HG02642 (cell line): Measurements from ENCODE around the gene CLK3.
"Not testable (repeated sequence)": the region's sequence is repeated elsewhere in the genome, so short reads cannot be mapped to it uniquely, and the experiment has no call there.

ENCODE experiments used
- ATAC-seq: cut with Tn5 transposase; IDR thresholded peaks from one replicate; pipeline ENCODE4 v1.9.1; 2021; ENCODE audit warnings: mild to moderate bottlenecking; ENCODE audit not compliant: unreplicated experiment, poor library complexity

Gene CLK3

DNA sequence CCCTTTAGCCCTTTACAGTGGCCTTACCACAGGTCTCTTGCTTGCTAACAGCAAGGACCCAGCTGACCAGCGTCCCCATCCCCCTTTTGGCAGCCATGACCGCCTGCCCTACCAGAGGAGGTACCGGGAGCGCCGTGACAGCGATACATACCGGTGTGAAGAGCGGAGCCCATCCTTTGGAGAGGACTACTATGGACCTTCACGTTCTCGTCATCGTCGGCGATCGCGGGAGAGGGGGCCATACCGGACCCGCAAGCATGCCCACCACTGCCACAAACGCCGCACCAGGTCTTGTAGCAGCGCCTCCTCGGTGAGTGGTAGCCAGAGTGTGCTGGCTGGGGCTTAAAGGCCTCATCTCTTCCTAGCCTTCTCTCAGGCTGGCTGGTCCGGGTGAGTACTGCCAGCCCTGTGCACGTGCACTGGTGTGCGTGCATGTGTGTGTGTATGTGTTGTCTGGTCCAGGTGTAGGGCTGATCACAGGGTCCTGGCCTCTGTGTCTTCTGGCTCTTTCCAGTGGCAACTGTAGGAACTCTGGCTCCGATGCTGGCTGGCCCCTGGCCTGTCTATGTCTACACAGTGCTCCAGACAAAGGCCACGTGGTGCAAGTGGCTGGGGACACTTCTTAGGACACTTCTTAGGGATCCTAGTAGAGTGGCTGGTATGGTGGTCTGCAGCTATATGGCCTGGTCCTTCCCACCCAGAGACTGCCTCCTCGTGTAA lies 4.4 kb downstream of the CLK3 start:
- no peak for ATAC-seq

DNA sequence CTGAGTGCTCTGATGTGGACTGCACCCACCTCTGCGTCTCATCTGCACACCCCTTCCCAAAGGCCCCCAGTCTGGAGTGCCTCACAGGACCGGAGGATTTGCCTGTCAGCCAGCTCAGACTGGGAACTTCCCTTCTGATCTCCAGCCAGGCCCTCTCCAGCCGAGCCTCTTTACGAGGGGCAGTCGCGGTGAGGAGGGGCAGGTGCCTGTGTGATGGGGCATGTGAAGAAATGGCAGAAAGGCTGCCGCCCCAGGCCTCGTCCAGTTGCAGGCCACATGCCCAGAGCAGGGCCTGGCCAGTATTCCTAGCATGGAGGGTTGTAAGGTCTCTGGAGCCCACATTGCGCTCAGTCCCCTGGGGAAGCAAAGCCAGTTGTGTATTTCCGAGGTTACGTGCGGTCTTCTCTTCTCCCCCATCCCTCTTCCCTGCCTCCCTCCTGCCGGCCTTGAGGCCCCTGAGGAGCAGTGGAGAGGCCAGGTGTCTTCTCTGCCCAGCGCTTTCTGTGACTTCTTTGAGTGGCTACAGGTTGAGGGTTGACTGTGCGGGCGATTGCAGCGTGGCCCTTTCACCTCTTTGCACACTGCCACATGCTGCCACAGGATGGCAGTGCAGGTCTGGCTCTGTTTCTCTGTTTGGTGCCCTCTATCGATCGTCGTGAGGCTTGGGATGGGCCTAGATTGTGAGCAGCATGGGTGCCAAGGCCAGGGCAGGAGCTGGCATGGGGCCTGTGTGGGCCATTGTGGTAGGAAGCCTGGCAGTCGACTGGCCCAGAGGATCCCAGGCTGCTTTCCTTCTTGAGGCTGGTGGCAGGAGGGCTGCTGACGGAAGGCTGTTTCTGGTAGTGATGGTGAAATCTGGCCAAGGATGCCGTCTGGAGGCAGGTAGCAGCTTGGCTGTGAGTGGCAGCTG lies 5.3 kb downstream of the CLK3 start:
- ATAC-seq, result peak; percentile 42

DNA sequence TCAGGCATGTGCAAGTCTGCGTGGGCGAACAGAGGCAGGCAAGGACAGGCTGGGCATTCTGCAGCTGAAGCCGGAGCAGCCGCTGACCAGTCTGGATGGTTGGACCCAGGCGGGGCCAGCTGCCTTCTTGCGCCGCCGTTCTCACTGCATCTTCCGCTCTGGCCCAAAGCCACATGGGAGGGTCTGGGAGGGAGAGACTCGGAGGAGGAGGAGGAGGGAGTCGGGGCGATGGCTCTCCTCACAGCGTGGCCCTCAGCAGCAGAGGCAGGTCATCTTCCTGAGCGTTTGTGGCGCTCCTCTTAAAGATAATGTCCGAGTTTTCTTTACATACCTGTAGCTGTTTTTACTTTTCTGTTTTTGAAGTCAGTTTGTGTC lies 5.9 kb downstream of the CLK3 start:
- ATAC-seq, result no peak

DNA sequence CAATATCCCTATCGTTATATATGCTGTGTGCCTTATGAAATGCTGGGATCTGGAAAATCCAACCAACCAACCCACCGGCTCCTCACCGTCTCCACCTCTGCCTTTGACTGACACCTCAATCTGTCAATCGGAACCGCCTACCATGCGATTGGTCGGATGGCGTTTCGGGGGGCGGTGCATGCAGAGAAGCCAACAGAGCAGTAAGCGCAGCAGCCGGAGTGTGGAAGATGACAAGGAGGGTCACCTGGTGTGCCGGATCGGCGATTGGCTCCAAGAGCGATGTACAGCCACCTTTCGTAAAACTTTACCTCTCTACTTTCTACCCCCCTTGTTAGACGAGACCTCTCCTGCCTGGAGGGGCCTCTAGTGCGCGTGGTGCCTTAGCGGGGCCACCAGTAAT lies 6.3 kb downstream of the CLK3 start:
- ATAC-seq, result no peak

DNA sequence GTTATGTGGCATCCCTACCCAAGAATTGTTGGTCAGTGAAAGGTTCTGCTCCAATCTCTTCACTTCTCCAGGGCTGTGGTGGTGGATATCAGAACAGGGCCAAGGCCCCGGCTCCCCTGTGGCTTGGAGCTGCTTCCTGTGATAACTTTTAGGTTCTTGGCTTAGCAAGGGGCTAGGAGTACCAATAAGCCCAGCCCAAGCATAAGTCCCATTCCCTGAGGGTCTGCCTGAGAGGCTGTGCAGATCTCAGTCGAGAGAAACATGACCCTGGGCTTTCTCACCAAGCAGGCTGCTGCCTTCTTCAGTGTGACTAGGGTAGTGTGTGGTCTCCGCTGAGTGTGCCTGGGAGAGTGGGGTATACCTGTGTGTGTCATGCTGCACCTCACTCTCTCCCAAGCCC lies 7.1 kb downstream of the CLK3 start:
- ATAC-seq, result no peak

DNA sequence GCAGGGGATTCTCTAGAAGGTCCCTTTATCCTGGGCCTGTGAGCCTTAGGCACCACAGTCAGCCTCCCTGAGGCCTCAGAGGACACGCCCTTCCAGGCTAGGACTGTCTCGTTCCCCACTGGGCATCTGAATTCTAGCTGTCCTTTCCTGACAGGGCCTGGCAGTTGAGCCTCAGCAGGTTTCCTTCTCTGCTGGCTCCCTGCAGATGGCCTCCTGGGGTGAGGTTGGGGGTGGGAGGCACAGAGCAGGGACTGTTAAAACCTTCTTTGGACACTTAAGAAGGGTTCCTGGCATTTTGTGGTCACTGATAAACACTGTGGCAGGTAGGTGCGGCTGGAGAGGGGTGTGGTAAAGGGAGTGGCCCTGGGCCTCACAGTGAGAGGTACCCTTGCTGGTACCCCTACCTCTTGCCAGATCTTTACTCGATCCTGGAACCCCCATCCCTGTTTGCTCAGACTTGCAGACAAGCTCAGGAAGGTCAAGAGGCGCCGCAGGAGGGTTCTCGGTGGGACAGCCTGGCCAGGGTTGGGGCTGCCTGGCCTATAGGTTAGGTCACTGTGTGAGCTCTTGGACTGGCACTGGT lies 8.5 kb downstream of the CLK3 start:
- ATAC-seq, result no peak

DNA sequence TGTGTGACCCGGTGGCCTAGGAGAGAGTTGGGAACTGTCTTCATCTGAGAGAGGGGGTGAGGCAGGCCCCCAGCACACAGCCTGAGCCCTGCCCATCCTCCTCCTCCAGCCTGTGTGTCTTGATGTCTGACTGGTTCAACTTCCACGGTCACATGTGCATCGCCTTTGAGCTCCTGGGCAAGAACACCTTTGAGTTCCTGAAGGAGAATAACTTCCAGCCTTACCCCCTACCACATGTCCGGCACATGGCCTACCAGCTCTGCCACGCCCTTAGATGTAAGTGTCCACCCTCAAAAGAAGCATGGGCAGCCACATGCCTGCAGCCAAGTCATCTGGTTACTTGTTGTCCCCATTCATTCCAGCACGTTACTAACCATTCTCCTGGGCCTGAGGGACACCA lies 10.1 kb downstream of the CLK3 start:
- ATAC-seq, result no peak

DNA sequence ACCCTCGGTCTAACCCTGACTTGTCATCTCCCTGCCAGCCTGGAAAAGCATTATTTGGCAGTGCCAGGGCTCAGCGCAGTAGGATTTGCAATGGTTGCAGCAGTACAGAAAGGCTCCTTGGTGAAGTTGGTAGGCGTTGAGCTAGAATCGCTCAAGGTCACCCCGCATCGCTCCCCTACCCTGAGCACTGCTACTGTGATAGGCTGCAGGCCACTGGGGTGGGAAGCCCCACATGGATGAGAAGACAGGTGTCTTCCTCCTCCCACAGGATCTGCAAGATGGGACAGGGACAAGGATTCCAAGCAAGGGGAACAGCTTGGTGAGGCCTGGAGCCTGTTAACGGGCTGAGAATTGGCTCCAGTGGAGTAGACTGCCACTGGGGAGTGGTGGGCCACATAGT lies 10.7 kb downstream of the CLK3 start:
- ATAC-seq, result no peak

DNA sequence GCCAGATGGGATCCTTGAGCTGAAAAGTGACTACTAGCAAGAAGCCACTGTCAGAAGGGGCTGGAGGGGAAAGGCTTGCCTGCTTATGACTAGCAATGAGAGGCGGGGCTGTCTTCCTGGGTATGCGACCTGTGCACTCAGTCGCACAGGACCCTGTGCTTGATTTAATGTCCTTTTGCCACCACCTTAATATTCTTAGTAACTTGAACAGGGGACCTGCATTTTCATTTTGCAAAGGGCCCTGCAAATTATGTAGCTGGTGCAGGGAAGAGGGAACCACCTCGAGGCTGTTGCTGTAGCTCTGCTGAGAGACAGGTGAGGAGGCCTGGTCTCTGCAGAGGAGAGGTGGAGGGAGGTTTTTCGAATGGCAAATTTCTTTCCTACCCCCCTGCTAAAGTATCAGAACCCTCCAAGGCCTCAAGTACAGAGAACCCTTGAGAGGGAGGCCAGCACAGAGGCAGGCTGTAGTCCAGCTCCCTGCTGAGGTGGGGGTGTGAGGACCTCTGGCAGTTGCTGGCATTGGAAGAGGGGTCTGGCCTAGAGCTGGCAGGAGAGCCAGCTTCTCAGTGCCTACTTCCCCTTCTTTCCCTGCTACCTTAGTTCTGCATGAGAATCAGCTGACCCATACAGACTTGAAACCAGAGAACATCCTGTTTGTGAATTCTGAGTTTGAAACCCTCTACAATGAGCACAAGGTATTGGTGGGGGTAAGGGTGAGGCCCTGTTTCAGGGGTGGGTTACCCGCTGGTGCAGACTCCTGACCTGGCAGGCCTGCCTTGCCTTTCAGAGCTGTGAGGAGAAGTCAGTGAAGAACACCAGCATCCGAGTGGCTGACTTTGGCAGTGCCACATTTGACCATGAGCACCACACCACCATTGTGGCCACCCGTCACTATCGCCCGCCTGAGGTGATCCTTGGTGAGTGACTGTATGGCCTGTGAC lies 11.4 kb downstream of the CLK3 start:
- ATAC-seq, result peak; percentile 50

DNA sequence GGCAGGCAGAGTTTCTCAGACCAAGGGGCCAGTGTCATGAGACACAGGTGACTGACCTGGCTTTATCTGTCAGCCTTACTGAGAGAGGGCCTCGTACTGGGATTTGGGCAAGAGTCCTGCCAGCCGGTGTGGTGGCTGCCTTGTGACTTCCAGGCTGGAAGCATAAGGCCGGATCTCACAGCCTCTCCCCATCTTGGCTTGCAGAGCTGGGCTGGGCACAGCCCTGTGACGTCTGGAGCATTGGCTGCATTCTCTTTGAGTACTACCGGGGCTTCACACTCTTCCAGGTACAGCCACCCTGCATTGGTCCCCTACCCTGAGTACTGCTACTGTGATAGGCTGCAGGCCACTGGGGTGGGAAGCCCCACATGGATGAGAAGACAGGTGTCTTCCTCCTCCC lies 12.1 kb downstream of the CLK3 start:
- no peak for ATAC-seq

DNA sequence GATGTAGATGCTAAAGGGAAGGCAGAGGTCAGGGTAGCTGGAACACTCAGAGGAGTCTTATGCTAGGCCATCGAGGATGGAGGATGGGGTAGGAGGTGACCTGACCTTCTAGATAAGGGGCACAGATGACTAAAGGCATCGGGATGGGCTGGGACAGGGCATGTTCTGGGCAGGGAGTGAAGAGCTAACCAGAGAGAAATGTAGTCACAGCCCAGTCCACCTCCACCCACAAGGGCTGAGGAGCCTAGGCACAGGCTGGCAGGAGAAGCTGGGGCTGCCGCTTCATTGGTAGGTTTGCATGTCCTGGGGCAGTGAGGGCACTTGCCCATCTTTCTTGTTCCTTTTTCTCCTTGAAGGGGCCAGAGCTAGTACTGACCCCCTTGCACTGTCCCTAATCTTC lies 12.6 kb downstream of the CLK3 start:
- no peak for ATAC-seq

DNA sequence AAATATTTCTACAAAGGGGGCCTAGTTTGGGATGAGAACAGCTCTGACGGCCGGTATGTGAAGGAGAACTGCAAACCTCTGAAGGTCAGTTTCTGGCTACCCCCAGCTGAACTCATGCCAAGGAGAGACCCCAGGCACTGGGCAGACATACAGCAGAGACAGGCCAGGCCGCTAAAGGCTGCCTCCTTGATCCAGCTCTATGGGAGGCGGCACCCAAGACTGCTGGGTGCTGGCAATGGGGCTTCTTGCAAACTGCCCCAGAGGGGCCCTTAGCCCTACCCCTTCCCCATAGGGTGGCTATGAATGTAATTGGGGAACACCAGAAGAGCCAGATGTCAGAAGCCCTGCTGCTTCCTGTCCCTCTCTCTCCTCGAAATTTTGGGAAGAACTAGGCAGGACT lies 13.3 kb downstream of the CLK3 start:
- ATAC-seq, result no peak

DNA sequence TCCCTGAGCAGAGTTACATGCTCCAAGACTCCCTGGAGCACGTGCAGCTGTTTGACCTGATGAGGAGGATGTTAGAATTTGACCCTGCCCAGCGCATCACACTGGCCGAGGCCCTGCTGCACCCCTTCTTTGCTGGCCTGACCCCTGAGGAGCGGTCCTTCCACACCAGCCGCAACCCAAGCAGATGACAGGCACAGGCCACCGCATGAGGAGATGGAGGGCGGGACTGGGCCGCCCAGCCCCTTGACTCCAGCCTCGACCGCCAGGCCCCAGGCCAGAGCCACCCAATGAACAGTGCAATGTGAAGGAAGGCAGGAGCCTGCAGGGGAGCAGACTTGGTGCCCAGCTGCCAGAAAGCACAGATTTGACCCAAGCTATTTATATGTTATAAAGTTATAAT lies 14.1 kb downstream of the CLK3 start:
- ATAC-seq, result not testable (repeated sequence)

DNA sequence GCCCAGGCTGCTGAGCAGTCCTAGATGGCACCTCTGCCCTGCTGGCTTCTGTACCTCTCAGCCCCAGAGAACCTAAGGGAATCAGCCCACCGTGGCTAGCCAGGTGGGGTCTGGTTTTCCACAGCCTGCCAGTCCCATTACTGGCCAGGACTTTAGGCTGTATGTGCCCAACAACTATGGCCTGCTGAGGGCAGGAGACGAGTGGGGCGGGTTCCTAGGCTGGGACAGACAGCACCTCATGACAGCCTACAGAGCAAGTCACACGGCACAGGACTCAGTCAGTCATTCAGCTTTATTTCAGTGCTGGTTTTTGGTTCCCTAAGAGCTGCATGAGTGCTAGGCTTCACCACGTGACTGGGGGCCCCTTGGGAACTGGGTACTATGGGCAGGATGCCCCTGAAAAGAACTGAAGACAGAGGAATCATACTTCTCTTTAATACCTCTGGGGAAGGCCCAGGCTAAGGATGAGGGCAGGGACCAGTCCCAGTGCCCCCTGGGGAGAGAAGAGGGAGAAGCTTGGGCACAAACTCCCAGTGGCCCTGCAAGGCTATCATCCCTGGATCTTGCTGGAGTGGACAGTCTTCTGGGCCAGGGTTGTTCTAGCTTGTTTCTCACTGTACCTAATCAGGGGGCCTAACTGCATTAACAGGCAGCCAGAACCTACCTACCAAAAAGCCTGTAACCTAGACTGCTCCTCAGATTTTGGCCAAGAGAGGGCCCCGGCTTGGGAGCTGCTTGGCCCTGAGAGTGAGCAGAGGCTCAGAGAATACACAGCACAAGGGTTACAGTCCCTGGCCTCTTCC lies 14.8 kb downstream of the CLK3 start:
- ATAC-seq, result no peak

DNA sequence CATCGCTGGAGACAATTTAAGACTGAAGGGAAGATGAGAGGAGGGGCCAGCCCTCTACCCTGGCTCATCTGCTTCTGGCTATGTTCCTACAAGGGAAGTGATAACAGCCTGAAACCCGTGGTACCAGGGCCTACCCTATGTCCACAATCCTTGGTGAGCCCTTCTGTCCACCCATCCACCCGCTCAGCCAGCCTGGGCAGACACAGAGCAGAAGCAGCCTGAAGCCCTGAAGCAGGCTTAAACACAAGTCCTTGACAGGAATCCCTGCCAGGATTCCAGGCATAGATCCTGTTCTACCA lies 15.4 kb downstream of the CLK3 start:
- no peak for ATAC-seq

DNA sequence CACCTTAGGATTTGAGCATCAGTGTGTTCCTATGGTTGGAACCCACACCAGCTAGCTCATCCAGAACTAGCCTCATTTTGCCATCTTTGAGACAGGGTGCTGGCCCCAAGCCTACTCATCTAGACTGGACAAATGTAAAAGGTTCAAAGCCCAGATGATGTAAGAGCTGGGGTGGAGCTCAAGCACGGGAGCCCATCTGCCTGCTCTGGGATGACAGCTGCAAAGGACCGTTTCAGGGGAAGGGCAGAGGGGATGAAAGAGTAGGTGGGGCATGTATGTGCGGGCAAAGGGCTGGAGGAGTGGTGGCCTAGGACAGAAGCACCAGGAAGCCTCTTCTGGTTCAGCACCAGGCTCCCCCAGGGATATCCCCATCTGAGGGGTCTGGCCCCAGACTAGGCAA lies 15.8 kb downstream of the CLK3 start:
- no peak for ATAC-seq

DNA sequence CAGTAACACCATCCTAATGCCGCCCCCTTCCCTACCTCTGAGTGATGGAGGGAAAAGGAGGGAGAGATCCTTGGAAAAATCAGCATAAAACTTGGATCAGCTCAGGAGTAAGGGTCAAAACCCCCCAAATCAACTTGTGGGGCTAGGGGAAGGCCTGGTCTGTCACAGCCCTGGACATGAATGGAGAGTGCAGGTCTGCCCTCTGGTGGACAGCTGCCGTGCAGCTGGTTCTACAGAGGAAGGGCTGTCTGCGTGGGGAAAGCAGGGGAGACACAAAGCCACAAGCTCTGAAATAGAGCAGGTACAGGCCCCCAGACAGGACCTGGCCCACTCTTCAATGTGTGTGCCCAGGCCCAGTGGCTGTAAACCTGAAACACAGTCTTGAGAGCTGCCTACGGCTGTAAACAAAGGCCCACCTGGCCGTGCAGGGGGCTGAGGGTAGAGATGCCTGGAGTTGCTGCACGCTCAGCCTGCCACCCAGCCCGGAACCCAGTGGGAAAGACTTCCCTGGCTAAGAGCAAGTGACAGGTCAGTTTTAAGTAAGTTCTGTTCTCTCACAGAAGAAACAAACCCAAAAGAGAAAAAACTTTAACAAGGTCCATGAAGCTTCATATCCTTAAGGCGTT lies 16.4 kb downstream of the CLK3 start:
- no peak for ATAC-seq

DNA sequence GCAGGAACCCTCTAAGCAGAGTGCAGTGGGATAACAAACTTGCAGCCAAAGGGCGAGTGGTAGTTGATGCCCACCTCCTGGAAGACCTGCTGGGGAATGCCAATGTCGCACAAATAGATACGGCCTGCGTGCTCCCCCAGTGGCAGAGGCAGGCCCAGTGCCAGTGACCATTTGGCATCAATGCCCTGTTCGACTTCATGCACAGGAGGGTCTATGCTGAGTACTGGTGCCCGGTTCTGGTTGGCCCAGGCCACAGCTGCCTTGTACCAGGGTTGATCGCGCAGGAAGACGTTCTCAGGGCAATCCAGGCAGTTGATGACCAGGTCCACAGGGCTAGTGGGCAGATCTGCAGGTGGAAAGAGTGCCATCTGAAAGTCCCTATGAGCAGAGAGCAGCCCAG lies 17.0 kb downstream of the CLK3 start:
- no peak for ATAC-seq

DNA sequence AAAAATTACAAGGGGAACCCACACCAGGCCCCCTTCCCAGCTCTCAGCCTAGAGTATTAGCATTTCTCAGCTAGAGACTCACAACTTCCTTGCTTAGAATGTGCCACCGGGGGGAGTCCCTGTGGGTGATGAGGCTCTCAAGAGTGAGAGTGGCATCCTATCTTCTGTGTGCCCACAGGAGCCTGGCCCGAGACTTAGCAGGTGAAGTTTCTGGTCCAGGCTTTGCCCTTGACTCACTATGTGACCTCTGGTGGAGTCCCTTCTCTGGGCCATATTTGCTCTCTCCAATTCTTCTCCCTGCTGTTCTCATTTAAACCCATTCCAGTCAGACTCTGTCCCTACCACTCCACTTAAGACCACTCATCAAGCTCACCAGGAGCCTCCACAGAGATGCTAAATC lies 18.1 kb downstream of the CLK3 start:
- no peak for ATAC-seq
